HG02588 (cell line): ENCODE data around the gene IBTK.
"Not testable (repeated sequence)": the region's sequence is repeated elsewhere in the genome, so short reads cannot be mapped to it uniquely, and the experiment has no call there.

ENCODE experiments used
- ATAC-seq: cut with Tn5 transposase; IDR thresholded peaks from one replicate; pipeline ENCODE4 v1.9.1; 2021; ENCODE audit warnings: mild to moderate bottlenecking, moderate library complexity; ENCODE audit not compliant: unreplicated experiment

Gene IBTK

GRCh38 chr6:82179415-82179814 lies 68.1 kb downstream of the IBTK start:
- no peak for ATAC-seq

- no peak for ATAC-seq
These were observed 68.8 kb downstream of the IBTK start for GRCh38 chr6:82178759-82179112.

DNA sequence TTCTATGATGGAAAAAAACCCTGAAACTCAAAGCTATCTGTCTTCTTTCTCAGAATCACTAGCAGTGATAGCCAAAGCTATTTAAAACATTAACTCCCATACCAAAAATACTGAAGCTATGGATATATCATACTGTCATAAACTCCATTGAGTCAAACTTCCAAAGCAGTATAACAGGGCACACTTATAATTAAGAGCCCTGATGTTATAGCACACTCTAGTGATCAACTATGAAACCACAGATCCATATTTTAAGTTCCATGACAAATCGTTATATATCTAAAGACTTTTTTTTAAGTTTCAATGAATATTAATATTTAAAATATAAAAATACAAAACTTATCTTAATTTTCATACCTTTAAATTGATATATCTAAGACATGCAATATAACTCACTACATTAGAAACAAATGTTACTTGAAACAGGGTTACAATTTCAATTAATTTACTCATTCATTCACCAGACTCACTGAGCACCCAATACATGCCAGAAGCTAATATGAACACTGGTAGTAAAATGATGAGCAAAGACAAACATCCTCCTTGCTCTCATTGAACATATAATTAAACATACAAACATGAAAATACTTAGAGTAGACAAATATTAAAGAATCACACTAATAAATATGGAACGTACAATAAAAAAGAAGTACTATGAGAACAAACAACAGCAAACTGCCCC lies 69.3 kb downstream of the IBTK start:
- no peak for ATAC-seq

GRCh38 chr6:82176616-82177015 lies 70.9 kb downstream of the IBTK start:
- no peak for ATAC-seq

- ATAC-seq, result no peak
These were observed 75.0 kb downstream of the IBTK start for GRCh38 chr6:82172594-82172993.

DNA sequence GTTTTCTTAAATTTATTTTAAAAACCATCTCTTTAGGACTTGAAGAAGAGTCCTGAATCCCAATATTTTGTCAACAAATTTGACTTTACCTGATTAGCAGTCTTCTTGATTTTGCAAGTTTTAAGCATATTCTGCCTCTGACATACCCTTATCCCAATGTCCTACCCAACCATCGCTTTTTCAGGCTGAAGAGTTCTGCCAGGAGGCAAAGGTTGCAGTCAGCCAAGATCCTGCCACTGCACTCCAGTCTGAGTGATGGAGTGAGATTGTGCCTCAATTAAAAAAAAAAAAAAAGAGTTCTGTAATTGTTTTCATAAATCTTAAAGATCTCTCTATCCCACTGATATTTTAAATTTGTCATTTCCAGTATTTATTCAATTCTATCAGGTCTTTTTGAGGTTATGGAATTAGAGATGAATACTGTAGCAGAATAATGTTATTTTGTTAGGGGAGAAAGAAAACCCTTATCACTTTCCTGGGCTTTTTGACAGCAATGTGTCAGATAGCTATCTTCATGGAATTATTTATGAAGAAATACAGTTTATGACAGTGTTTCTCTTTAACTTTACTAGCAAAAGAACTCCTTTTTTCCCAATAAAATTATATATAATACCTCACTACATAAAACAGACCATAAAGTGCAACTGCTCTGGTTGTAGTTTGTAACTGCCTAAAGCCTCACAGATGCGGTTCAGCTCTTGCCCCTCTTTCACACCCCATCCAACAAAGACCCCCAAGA lies 78.2 kb downstream of the IBTK start:
- ATAC-seq, result no peak

DNA sequence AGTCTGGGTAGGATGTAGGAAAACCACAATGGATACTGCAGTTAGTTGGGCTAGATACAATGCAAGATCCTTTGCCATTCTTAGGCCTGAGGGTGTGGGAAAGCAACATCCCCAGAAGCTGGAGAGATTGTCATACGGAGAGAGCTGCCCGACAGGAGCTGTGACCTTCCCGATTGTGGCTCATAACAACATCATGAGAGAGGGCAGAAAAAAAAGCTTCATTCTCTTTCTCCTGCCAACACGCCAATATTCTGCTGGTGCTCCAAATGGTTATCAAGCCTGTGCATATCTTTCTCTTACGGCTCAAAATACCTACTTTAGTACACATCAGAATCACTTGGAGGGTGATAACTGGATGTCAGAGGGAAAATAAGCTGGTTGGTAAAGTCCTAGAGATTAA lies 81.1 kb downstream of the IBTK start:
- no peak for ATAC-seq

DNA sequence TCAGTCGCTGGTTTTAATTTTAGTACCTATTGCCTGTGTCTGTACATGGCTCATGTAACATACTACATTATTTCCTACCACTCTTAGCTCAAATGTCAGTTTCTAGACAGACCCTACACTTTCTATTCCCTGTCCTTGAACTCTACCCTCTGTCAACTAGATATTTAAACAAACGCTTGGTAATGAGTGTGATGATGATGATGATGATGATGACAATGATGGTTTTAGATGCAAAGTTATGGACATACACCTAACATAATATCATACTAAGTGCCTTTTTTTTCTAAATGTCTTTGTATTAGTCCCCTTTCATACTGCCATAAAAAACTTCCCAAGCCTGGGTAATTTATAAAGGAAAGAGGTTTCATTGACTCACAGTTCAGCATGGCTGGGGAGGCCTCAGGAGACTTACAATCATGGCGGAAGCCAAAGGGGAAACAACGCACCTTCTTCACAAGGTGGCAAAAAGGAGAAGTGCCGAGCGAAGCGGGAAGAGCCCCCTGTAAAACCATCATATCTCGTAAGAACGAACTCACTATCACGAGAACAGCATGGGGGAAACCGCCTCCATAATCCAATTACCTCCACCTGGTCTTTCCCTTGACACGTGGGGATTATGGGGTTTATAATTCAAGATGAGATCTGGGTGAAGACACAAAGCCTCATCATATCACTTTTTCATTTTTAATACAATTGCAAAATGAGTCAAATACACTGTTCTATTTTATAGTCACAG lies 87.1 kb downstream of the IBTK start:
- no peak for ATAC-seq

GRCh38 chr6:82152786-82153185 lies 94.8 kb downstream of the IBTK start:
- not testable (repeated sequence) for ATAC-seq

- not testable (repeated sequence) for ATAC-seq
These were observed 96.4 kb downstream of the IBTK start for GRCh38 chr6:82151147-82151546.

DNA sequence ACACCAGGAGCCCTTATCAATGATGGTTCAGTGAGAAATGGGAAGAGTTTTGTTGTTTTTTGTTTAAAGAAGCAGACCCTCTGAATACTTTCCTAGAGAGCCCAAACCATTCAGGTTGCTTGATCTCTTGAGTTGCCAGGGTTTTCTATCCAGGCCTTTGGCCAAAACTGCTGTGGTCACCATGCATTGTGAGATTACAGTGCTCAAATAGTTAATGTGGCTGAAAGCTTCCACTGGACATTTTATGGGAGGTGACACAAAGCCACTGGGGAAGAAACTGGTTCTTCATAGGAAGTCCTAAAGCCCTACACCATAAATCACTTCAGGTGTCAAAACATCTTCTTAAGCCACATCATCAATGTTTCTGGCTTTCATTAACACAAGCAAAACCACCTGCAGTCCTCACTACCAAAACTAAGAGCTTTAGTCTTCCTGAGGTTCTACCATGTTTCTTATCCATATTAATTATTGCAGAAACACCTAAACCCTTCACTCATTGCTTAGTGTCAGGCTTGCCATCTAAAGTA lies 101.6 kb downstream of the IBTK start:
- no peak for ATAC-seq

GRCh38 chr6:82144852-82145340 lies 102.6 kb downstream of the IBTK start:
- no peak for ATAC-seq

GRCh38 chr6:82144007-82144851 lies 103.3 kb downstream of the IBTK start:
- ATAC-seq, result peak; percentile 87

DNA sequence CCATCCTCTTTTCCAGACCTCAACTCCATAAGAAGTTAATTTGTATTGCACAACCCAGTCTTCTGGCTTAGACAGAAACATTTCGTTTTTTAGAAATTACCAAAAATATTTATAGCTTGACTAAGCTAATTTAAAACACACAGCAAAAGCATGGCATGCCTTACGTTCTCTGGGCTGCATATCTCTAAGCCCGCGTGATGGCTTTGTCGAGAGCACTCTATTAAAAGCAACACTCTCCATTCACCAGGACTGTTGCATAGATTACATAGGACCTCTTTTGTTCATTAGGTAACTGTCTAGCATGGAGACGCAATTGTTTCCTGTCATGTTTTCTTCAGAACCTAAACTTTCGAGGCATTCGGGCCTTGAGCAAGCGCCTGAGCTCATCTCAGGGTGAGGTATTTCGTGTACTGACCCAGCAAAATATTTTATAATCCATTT lies 104.5 kb downstream of the IBTK start:
- ATAC-seq, result no peak

GRCh38 chr6:82142524-82142923 lies 105.0 kb downstream of the IBTK start:
- no peak for ATAC-seq

GRCh38 chr6:82138075-82138791 lies 109.3 kb downstream of the IBTK start:
- no peak for ATAC-seq

DNA sequence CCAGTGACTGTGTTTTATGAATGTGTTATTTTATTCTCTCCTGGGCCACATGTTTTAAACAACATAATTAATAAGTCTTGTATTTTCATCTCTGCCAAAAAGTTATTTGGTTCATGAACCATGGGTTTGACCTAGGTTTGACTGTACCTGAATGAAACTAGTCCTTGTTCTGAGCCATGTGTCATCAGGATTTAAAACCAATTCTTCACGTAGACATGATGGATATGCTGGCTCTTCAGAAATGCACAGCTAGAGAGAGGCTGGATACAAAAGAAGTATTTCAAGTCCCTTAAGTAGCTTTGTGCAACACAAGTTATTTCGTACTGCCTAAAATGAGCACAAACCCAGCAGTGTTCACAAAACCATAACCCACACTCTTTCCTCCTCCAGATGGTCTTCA lies 116.1 kb downstream of the IBTK start:
- ATAC-seq, result no peak

DNA sequence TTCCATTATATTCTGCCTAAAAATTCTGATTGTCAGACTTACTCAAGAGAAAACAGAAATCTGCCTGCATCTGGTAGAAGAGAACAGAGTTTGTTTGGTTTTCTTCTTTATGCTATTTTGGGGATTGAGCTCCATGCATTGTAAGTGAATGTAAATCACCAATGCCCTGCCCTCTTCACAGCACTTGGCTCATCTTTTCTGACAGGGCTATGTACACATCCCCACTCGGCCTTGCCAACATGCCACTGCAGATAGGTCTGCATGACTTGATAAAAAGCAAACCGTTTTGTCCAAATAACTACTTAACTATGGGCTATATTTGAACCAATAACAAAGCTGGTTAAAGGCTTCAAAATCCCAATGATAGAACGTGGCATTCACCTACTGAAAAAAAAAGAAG lies 117.7 kb downstream of the IBTK start:
- no peak for ATAC-seq

DNA sequence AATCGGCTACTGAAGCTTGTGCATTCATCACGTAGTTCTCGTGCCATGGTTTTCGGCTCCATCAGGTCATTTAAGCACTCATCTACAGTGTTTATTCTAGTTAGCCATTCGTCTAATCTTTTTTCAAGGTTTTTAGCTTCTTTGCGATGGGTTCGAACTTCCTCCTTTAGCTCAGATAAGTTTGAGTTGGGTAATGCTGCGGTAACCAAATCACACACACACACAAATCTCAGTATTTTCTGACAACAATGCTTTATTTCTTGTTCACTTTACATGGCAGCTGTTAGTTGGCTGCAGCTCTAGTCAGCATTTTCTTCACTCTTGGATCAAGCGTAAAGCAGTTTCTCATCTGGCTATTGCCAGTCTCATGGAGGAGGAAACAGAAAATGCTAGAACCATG lies 118.6 kb downstream of the IBTK start:
- ATAC-seq, result not testable (repeated sequence)

DNA sequence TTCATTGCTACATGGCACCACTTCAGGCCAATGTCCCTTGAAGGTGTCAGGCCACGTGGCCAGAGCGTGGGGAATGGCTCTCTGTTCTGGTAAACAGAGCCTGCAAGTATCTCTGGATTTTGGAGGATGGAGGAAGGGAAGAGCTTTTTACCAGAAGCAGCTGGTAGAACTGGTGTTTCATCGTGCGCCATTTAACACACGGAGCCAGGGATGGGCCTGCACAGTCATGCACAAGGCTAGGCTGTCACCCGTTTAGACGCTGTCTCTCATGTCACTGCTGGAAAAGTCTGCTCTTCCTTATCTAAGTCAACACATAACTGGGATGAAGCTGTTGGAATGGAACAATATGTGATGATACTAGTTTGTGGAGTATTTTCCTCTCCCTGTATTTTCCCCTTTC lies 123.9 kb downstream of the IBTK start:
- ATAC-seq, result no peak
